VCaP (cell line): Measurements from ENCODE around the gene TMEM120B.
"Not testable (repeated sequence)": the region's sequence is repeated elsewhere in the genome, so short reads cannot be mapped to it uniquely, and the experiment has no call there.

ENCODE experiments used
- H3K27ac ChIP-seq: fragments of 450-650 bp; 2 replicates; pipeline ENCODE4 v1.5.1; 2017
- CTCF ChIP-seq: fragments of 450-650 bp; conservative IDR thresholded peaks from 2 replicates; pipeline ENCODE4 v1.5.1; 2017; ENCODE audit warnings: mild to moderate bottlenecking, moderate library complexity

Gene TMEM120B

GRCh38 chr12:121713257-121713777, 765 bp downstream of the TMEM120B start:
- no peak for TF ChIP-seq CTCF
- H3K27ac ChIP-seq = peak overlapping the region; percentile 76; the same call in 1 of the 2 replicates

- no peak for TF ChIP-seq CTCF
- peak overlapping the region; percentile 76; the same call in 1 of the 2 replicates for H3K27ac ChIP-seq
Observed at GRCh38 chr12:121713793-121714192, 1.2 kb downstream of the TMEM120B start.

- not testable (repeated sequence) for H3K27ac ChIP-seq
Observed at GRCh38 chr12:121715055-121715454, 2.5 kb downstream of the TMEM120B start.

GRCh38 chr12:121715862-121716435, 3.4 kb downstream of the TMEM120B start:
- no peak overlapping the region for H3K27ac ChIP-seq
- no peak for TF ChIP-seq CTCF

GRCh38 chr12:121717041-121717699, 4.6 kb downstream of the TMEM120B start:
- H3K27ac ChIP-seq = no peak overlapping the region

GRCh38 chr12:121718653-121719239, 6.2 kb downstream of the TMEM120B start:
- H3K27ac ChIP-seq = no peak overlapping the region
- no peak for TF ChIP-seq CTCF

More at GRCh38 chr12:121717041-121717699, 4.6 kb downstream of the TMEM120B start:
- no peak for TF ChIP-seq CTCF

- no peak for TF ChIP-seq CTCF
- H3K27ac ChIP-seq = no peak overlapping the region
Observed at GRCh38 chr12:121719926-121720414, 7.4 kb downstream of the TMEM120B start.
